Measurements from ENCODE around the gene HNRNPAB. TPM values are rescaled to one million over a fixed set of nuclear protein-coding genes. Genes with fewer than 3 reads are reported as not detected.

Gene HNRNPAB
- total and polyA plus RNA-seq, 4 donors: 33.7 to 66.3 (median 50.4) TPM

GRCh38 chr5:178198706-178199105, 5.6 kb upstream of the HNRNPAB start:
- TF ChIP-seq SP1 (IDR thresholded peaks at IDR 0.05): no peak
- TF ChIP-seq HNF4A (conservative IDR thresholded peaks at IDR 0.05): no peak
- no peak for TF ChIP-seq FOXA1 (IDR thresholded peaks at IDR 0.05)
- no peak for TF ChIP-seq RAD21 (IDR thresholded peaks at IDR 0.05)
- TF ChIP-seq REST (IDR thresholded peaks at IDR 0.05): no peak
- TF ChIP-seq EGR1 (IDR thresholded peaks at IDR 0.05; ENCODE audit: low read depth in 2 of 2): no peak
- no peak for TF ChIP-seq CTCF (IDR thresholded peaks at IDR 0.05; ENCODE audit: low read depth, low read length, missing input control)
- no peak for TF ChIP-seq YY1 (IDR thresholded peaks at IDR 0.05)
- no peak for TF ChIP-seq HNF4G (IDR thresholded peaks at IDR 0.05)
- TF ChIP-seq JUND (IDR thresholded peaks at IDR 0.05): no peak
- TF ChIP-seq RXRA (IDR thresholded peaks at IDR 0.05): no peak
- TF ChIP-seq TAF1 (conservative IDR thresholded peaks at IDR 0.05): no peak
- no peak for TF ChIP-seq MAX (IDR thresholded peaks at IDR 0.05)
- TF ChIP-seq ZBTB33 (IDR thresholded peaks at IDR 0.05): no peak
- no peak for TF ChIP-seq GABPA (IDR thresholded peaks at IDR 0.05 in 1 of 2, conservative IDR thresholded peaks at IDR 0.05 in 1 of 2)
- no peak for TF ChIP-seq FOXA2 (IDR thresholded peaks at IDR 0.05)
- no peak for TF ChIP-seq NR2F2 (IDR thresholded peaks at IDR 0.05)
- no peak overlapping the region for H3K27ac ChIP-seq (ENCODE audit: low read depth in 1 of 2, low read length in 2 of 2)
- H3K27me3 ChIP-seq (ENCODE audit: control insufficient read depth in 4 of 4, insufficient read depth in 4 of 4, low read length in 3 of 4): no peaks in the 10 kb centered on the region
- H3K36me3 ChIP-seq (ENCODE audit: control insufficient read depth in 4 of 4, insufficient read depth in 3 of 4, low read depth in 1 of 4, low read length in 3 of 4): no peaks in the 10 kb centered on the region
- H3K9me3 ChIP-seq (ENCODE audit: control insufficient read depth in 4 of 4, low read length in 3 of 4): no peaks in the 10 kb centered on the region
- no peak for DNase-seq (ENCODE audit: low spot score)
- 90% methylated on average over 11 of the region's 11 CpGs for WGBS
- H3K4me3 ChIP-seq (ENCODE audit: low read depth in 1 of 3, low read length in 3 of 3): no peak overlapping the region
- H3K4me1 ChIP-seq (ENCODE audit: control insufficient read depth in 4 of 4, insufficient read depth in 4 of 4, low read length in 3 of 4): peaks cover 4 to 15% (median 7%) of the 10 kb centered on the region in 4 donors
- no peak overlapping the region for H3K9ac ChIP-seq (ENCODE audit: low read depth in 1 of 2, low read length in 2 of 2)
